ENCODE data around the gene RBM28.

Gene RBM28, protein sequence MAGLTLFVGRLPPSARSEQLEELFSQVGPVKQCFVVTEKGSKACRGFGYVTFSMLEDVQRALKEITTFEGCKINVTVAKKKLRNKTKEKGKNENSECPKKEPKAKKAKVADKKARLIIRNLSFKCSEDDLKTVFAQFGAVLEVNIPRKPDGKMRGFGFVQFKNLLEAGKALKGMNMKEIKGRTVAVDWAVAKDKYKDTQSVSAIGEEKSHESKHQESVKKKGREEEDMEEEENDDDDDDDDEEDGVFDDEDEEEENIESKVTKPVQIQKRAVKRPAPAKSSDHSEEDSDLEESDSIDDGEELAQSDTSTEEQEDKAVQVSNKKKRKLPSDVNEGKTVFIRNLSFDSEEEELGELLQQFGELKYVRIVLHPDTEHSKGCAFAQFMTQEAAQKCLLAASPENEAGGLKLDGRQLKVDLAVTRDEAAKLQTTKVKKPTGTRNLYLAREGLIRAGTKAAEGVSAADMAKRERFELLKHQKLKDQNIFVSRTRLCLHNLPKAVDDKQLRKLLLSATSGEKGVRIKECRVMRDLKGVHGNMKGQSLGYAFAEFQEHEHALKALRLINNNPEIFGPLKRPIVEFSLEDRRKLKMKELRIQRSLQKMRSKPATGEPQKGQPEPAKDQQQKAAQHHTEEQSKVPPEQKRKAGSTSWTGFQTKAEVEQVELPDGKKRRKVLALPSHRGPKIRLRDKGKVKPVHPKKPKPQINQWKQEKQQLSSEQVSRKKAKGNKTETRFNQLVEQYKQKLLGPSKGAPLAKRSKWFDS

DNA sequence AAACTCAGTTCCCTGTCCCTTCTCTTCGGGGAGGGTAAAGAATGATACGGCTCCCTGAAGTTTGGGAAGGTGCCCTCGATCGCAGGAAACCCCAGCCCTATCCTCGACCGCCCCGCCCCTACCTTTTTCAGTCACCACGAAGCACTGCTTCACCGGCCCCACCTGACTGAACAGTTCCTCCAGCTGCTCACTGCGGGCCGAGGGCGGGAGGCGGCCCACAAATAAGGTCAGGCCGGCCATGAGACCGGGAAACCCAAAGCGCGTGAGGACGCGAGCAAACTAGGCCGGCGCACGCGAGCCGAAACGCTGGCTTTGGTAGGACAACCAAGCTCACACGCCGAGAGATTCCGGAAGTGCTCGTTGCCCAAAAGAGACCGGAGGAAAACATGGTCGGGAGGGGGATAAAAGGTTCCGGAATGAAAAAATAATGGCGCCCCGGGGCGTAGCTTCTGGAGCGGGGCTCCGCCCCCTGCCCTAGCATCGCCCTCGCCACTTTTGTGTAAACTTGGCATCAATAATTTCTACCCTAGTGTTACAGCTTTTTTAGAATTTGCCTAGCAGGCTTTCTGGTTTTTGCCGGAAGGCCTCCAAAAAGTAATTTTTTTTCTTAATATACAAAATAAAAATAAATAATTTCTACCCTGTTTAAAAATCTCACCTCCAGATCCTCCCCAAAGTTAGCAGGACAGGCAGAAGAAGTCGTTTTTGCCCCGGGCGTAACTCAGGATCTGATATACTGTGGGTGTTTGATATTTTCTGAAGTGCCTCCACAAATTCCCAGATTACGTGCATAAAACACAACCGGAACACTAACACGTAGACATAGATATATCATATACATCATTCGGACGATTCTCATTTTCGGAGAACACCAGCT is at the start of gene RBM28:
TSS of gene RBM28 (minus strand) at position 355 of the 877 bp plus-strand sequence. CDS start at position 240, 115 bp downstream.
- DNase-seq: peak; percentile 82

DNA sequence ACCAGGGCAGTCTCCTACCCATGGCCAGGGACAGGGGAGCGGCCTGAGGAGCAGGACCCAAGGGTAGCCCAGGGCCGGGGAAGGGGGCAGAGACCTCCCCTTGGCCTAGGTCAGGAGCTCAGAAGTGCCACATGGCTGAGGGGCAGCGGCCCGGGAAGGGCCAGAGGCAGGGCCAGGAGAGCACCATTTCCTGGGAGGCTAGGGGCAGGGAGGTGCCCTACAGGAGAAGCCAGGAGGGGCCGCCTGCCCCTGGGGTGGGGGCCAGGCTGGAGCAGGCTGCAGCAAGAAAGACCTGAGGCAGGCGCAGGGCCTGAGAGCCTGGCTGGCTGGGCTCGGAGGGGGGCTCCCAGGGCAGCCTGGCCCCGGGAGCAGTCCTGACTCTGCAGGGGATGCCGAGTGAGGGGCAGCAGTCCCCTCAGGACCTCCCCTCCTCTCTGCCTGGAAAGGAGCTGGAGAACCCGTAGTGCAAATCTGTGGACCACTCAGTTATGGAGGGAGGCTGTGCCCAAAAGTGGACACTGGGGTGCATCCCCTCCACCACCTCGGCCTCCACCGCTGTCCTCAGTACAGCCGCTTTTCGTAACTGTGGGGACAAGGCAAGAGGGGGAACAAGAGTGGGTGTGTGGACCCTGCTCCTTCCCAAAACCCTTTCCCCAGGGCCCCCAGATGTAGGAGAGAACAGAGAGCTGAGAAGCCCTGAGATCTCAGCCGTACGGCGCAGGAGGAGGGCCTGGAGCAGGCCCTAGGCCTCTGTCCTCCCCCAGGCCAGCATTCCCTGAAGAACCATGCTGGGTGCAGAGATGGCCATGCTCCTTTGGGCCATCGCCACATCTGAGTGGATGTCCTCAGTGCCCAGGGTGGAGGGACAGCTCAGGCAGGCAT is 49.0 kb upstream of the RBM28 start:
- DNase-seq: no peak

DNA sequence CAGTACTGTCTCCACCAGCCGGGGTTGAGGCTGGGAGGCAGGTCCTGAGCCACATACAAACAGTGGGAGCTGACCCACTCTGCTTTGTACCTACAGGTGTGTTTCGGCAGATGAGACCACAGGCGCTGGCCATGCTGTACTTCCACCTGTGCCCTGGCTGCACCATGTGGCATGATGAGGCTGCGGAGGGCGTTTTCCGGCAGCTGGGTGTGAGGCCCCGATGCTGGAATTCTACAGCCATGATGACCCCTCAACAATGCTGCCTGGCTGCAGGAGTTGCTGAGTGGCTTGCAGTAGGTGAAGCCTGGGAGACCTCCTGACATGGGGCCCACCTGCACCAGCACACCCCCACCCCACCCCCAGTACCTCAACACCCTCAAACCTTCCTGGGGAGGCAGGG is 48.1 kb upstream of the RBM28 start:
- DNase-seq: no peak

DNA sequence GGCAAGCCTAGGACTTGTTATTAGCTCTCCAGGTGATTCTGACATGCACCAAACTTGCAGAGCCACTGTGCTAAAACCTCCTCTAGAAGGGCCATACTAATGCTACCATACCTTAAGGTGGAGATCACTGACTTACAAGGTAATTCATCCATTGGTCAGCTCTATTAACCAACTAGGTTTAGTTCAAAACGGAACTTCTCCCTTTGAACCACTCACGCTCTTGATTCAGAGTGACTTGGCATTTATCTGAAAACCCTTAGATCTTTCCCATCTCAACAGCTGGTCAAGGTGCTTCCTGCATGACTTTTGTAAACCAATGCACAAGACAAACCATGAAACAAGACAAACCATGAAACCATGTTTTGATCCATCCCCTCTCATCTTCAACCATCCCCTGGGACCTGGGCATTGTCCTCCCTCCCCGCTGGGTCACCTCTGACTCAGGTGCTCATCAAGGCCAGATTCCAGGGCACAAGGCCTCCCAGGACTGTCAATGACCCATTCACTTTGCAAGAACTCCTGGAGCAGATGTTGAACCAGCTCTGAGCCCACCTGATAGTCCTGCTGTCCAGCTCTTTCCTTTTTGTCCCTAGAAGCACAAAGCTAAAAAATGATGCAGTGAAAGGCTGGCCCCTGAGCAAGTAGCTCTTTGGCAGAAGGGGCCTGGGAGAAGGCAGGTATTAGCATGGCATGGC is 47.3 kb upstream of the RBM28 start:
- no peak for DNase-seq

DNA sequence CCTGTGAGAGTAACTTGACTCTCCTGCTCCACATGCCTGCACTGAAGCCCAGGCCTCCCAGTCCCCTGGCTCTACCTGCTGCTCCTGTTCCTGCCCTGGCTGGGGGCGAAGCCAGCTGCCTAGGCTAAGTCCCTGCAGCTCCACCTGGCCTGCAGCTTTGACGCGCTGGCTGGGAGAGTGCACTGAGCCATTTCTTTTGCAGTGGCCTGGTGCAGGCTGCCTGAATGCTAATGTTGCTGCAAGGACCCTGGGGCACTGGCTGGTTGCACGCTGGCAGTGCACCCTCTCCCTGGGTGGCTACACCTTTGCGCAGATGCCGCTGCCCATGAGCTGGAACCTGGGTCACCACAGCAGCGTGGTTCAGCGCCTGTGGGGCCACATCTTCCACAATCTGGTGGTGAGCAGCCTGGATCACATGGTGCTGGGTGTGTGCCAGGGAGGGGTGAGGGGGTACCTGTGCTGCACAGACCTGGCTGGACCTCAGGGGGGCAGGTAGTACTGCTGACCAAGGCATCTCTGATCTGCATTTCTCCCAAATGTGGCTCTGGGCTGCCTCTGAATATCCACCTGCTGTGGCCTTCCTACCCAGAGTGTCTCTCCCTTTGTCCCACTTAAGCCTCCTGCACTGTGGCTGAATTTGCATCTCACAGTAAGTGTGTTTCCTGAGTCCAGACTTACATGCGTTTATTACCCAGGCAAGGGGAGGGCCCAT is 46.1 kb upstream of the RBM28 start:
- no peak for DNase-seq

DNA sequence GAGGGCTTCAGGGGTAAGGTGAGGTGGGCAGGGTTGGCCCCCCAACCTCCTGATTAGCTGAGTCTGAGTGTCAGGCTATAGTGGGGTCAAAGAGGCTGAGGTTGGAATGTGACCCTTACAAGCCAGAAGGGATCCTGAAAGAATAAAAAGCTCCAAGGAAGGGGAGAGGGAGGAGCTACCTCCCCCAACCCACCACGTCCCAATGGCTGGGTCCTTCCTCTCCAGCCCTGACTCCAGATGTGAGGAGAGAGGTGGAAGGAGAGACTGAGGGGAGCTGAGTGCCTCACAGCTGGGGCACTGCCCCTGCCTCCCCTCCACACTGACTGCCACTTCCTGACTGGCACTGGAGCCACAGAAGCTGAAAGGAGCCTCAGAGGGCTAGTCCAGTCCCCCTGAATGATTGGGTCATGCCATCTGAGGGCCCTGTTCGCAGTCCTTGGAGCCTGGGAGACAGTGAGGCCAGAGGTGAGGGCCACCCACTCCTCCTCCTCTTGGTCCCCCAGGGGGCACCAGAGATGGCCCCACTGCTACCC is 45.4 kb upstream of the RBM28 start:
- DNase-seq: no peak

DNA sequence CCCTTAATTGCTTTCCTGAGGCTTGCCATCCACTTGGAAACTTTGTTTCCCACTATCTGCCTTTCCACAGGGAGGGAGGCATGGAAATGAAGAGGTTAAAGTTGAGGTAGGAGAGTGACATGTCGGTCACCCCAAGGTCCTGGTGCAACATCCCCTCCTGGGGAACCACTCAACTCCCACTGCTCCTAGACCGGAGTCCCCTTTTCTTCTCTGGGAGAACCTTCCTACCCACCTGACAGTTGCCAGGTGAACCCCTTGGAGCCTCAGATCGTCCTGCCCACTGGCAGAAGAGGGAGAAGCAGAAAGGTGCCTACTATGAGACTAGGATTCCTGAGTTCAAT is 44.4 kb upstream of the RBM28 start:
- no peak for DNase-seq

DNA sequence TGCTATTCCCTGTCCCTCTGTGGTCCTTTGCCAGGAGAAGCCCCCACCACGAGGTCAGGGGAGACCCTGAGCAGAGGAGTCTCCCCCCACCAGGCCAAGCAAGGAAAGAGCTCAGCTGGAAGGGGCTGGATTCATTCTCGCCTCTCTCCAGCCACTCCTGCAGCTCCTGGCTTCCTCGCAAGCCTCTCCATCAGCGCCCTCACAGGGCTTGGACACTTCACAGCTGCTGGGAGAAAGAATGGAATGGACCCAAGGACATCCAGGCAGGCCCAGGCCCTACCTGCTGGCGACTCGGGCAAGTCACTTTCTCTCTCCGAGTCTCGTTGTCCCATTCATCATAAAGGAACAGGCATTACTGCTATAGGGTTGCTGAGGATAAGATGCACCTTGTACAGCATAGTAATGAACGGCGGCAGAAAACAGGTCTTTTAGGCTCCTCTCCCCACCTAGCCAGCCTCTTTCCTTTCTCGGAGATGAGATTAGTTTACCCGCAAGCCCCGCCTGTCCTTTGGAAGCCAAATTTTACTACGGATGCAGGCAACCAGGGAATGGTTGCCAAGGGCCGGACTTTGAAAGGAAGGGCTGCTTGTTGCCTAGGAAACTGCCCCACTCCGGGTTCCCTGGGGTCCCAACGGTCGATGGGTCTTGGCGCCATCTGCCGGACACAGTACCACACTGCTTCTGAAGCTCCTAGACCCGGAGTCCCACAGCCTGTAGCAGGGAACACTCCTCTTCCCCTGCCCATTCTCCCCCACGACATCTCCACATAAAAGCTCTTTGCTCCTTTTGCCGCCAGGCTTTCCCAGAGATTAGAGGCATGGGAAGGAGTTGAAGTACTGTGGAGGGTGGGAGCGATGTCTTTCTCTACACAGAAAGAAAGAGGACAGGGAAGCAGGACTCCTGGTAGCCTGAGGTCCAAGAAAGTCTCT is 43.8 kb upstream of the RBM28 start:
- peak; percentile 37 for DNase-seq

DNA sequence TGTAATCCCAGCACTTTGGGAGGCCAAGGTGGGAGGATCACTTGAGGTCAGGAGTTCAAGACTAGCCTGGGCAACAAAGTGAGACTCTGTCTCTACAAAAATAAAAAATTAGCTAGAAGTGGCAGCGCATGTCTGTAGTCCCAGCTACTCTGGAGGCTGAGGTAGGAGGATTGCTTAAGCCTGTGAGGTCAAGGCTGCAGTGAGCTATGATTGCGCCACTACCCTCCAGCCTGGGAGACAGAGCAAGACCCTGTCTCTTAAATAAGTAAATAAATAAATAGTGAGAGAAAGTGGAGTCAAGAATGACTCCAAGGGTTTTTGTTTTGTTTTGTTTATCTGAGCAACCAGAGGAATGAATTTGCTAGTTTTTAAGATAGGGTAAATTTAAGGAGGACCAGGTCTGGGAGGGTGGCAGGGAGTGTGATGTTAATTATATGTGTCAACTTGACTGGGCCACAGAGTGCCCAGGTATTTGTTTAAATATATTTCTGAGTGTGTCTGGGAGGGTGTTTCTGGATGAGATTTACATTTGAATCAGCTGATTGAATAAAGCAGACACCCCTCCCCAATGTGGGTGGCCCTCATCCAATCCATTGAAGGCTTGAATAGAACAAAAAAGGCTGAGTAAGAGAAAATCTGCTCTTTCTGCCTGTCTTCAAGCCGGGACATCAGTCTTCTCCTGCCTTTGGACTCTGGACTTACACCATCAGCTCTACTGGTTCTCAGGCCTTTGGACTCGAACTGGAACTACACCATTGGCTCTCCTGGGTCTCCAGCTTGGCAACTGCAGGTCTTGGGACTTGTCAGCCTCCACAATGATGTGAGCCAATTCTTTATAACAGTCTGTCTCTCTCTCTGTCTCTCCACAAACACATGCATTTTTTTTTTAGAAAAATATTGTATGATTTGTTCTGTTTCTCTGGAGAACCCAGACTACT is 42.5 kb upstream of the RBM28 start:
- no peak for DNase-seq

DNA sequence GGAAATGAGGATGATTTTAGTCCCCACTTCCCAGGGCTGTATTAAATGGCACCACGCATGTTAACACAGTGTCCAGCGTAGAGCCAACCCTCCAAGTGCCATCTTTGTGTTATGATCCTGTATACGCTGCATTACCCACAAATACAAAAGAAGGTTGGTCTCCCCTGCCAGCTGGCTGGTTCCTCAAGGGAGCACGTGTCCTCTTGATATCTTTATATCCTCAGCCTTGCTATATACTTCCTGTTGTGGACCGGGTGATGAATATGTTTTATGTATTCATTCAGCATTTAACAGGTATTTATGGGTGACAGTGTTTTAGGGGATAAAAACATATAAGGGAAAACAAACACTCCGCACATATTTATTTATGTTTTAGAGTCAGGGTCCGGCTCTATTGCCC is 41.0 kb upstream of the RBM28 start:
- no peak for DNase-seq

DNA sequence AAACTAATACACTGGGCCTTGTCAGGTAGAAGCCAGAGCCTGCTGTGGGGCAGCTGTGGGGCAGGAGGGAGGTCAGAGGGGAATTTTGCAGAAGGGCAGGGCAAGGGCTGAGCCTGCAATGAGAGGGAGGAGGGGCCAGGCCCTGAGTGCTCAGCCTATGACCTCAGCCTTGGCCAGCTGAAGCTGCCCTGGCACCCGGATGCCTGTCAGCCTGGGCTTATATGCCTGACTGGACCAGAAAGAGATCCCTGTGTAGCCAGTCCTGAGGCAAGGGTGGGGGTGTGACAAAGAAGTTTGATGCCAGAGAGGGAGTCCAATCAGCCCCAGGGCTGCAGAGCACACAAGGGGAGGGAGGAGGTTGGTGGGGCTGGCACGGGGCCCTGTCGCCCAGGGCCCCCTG is 40.1 kb upstream of the RBM28 start:
- no peak for DNase-seq

DNA sequence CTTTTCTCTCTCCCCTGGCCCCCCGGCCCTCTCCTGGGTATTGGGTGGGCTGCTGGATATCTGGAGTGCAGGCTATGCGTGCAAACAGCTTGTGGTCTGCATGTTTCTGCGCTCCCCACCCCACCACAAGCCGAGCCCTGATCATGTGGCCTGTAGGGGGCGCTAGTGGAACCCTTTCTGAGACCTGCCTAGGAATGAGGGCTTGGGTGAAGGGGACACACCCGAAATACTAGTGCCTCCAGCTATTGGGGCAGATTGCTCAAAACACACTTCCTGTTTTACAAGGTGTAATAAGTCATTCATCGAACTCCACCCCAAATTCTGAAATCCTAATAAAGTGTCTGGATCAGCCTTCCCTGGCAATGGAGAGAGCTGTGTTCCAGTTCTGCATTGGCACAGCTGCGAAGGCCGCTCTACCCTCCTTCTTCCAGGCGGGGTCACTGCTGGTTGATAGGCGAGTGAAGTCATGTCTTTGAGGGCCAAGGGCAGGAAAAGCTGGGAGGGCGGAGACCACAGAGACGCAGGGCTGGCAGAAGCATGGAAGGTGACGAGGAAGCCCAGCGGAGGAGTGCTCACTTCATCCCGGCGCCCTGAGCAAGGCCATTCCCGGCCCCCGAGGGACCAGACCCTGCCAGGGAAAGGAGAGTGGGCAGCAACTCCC is 37.6 kb upstream of the RBM28 start:
- no peak for DNase-seq

DNA sequence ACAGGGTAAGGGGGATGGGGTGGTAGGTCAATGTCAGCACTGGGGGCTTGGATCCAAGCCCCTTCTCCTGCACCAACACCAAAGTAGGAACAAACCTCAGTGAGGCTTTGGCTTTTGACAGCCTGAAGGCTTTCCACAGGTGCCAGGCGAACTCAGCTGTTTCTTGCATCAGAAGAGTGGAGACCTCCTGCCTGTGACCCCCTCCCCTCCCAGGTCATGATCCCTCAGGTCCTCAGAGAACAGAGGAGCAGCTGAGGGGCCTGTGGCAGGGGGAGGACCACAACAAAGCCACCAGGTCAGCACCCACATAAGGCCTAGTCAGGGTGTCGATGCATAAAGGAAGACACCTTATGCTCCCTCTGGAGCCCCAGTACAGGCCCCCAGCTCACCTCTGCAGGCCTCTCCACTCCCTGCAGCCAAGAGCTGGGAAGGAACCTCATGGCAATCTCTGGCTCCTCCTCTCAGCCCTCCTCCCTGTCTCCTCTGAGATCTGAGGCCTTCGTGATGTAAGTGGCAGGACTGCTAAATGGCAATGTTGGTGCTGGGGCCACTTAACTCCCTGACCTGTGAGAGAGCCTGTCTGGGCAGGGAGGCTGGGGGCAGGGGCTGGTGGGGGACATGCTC is 36.9 kb upstream of the RBM28 start:
- no peak for DNase-seq

DNA sequence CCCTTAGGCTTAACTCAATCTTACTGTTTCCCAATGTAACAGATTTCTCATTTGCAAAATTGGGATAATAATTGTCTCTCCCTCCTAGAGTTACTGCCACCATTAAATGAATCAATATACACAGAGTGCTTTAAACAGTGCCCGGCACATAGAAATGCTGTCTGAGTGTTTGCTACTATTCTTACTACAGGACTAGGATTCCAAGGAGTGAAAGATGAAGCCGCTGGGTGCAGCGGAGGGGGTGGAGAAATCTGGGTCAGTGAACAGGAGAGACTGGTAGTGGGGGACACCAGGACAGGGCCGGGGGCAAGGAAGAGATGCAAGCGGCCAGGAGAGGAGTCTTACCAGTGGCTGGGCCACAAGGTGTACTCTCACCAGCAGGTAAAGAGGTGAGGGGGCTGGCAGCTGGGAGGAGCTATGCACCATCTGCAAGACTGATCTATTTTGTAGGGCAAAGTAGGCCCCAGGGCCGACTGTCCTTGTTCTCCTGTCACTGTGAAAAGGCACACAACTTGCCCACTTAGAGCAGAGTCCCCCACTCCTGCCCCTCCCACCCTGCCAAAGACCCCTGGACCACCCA is 36.3 kb upstream of the RBM28 start:
- no peak for DNase-seq

DNA sequence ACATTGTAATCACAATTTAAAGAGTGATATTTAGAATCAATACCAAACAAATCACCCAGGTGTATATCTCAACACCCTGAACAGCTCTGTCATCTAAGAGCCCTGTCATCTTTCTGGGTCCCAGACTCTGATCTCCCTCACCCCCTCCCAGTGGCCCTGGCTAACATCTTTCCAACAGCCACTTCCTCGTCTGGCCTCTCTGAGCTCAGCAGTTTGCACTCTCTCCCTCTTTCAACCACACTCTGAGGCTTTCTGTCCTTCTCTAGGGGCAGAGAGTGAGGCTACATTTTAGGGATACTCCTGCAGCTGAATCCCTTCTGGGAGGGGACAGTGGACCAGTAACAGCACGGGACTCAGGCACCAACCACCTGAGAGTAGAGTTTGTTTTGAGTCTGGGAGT is 34.9 kb upstream of the RBM28 start:
- DNase-seq: no peak

DNA sequence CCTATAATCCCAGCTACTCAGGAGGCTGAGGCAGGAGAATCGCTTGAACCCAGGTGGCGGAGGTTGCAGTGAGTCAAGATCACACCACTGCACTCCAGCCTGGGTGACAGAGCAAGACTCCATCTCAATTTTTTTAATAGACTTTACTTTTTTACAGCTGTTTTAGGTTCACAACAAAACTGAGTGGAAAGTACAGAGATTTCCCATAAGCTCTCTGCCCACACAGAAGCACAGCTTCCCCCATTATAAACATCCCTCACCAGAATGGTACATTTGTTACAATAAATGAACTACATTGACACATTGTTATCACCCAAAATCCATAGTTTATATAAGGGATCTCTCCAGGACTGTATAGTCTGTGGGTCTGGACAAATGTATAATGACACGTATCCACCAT is 32.4 kb upstream of the RBM28 start:
- no peak for DNase-seq

DNA sequence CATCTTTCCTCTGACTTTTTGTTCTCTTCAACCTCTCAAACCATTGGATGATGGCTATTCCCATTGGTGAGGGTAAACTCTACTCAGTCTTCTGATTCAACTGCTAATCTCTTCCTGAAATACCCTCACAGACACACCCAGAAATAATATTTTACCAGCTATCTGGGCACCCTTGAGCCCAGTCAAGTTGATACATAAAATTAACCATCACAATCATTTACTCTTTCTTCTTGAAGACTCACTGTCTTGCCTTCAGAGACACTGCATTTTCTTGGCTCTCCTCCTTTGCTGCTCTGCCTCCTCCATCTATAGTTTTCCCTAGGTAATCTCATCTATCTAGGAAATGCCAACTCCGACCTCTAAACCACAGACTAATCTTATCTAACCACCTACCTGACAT is 30.3 kb upstream of the RBM28 start:
- no peak for DNase-seq
